Right renal cortex interstitium (tissue), 3 donors: ENCODE results near the gene RBBP5. TPM values are rescaled to one million over a fixed set of nuclear protein-coding genes. Genes with fewer than 3 reads are reported as not detected.

ENCODE experiments used
- DNase-seq, 3 donors: peaks; one replicate each; pipeline ENCODE4 v3.0.0-alpha.2; 2013; ENCODE audit warnings: low read depth in 3 of 3, low spot score in 2 of 3
- polyA plus RNA-seq, 3 donors: library from polyadenylated mRNA; unstranded; fragments of 120-200 nt; gene quantifications; one replicate each; pipeline ENCODE4 v1.2.1, GENCODE V29; 2013; ENCODE audit not compliant: insufficient read length in 3 of 3

RBBP5 gene
- polyA plus RNA-seq, 3 donors, result 20.4 to 22.1 (median 21.4) TPM

GRCh38 chr1:205059660-205060059 is 62.1 kb downstream of the RBBP5 start:
- DNase-seq, result no peak

GRCh38 chr1:205058853-205059252 is 62.9 kb downstream of the RBBP5 start:
- no peak for DNase-seq

GRCh38 chr1:205057808-205058575 is 63.8 kb downstream of the RBBP5 start:
- DNase-seq, result no peak

- DNase-seq, result no peak
Measured at GRCh38 chr1:205056956-205057568, 64.7 kb downstream of the RBBP5 start.

- no peak for DNase-seq
Measured at GRCh38 chr1:205056188-205056611, 65.6 kb downstream of the RBBP5 start.

GRCh38 chr1:205054013-205054412 is 67.8 kb downstream of the RBBP5 start:
- no peak for DNase-seq

- DNase-seq, result no peak
Measured at GRCh38 chr1:205053296-205053695, 68.5 kb downstream of the RBBP5 start.

GRCh38 chr1:205052690-205053089 is 69.1 kb downstream of the RBBP5 start:
- no peak for DNase-seq

- no peak for DNase-seq
Measured at GRCh38 chr1:205049479-205049878, 72.3 kb downstream of the RBBP5 start.

GRCh38 chr1:205048382-205048781 is 73.4 kb downstream of the RBBP5 start:
- DNase-seq, result no peak

- DNase-seq, result no peak
Measured at GRCh38 chr1:205047764-205048231, 74.0 kb downstream of the RBBP5 start.

- no peak for DNase-seq
Measured at GRCh38 chr1:205046870-205047269, 74.9 kb downstream of the RBBP5 start.

- DNase-seq, result no peak
Measured at GRCh38 chr1:205045146-205045545, 76.6 kb downstream of the RBBP5 start.

GRCh38 chr1:205044741-205045140 is 77.0 kb downstream of the RBBP5 start:
- DNase-seq, result no peak

GRCh38 chr1:205043866-205044265 is 77.9 kb downstream of the RBBP5 start:
- no peak for DNase-seq

- no peak for DNase-seq
Measured at GRCh38 chr1:205042911-205043806, 78.6 kb downstream of the RBBP5 start, which contains the start of gene CNTN2. Gene CNTN2 (plus strand): TSS chr1:205043212. CDS start chr1:205053186, 9,974 bp downstream.

GRCh38 chr1:205041998-205042910 is 79.5 kb downstream of the RBBP5 start:
- no peak for DNase-seq

GRCh38 chr1:205041001-205041715 is 80.6 kb downstream of the RBBP5 start:
- no peak for DNase-seq

- DNase-seq, result no peak
Measured at GRCh38 chr1:205038132-205038786, 83.5 kb downstream of the RBBP5 start.
